Adrenal gland (tissue), 12 donors: ENCODE data around the gene TRIM22. TPM values are rescaled to one million over a fixed set of nuclear protein-coding genes. Genes with fewer than 3 reads are reported as not detected.

Experiments used
- DNase-seq, 7 donors: peaks; one replicate each; pipeline ENCODE4 v3.0.0-alpha.2; 2019 to 2020
- H3K27ac ChIP-seq, 5 donors: fragments of 200-600 bp; sonication (generic) in 4 of 5; 1 replicate in 3 of 5; 2 replicates in 2 of 5; pipeline versions ENCODE4 v1.5.1 to v1.8.0; 2016 to 2020; ENCODE audit warnings: mild to moderate bottlenecking in 1 of 5
- H3K27me3 ChIP-seq: fragments of 200-600 bp; 2 replicates; pipeline ENCODE4 v1.8.0; 2021
- H3K36me3 ChIP-seq, 2 donors: fragments of 200-600 bp; replicated peaks in 1 of 2; 1 replicate in 1 of 2; 2 replicates in 1 of 2; pipeline versions ENCODE4 v1.5.1 to v1.8.0; 2018 to 2022
- H3K4me1 ChIP-seq, 2 donors: fragments of 200-600 bp; replicated peaks in 1 of 2; 1 replicate in 1 of 2; 2 replicates in 1 of 2; pipeline versions ENCODE4 v1.5.1 to v1.8.0; 2018 to 2021
- H3K4me3 ChIP-seq, 4 donors: fragments of 200-600 bp; sonication (generic) in 3 of 4; one replicate each; pipeline ENCODE4 v1.5.1; 2016 to 2018
- H3K9me3 ChIP-seq, 3 donors: fragments of 200-600 bp; sonication (generic) in 1 of 3; replicated peaks in 1 of 3; 1 replicate in 2 of 3; 2 replicates in 1 of 3; pipeline versions ENCODE4 v1.5.1 to v1.8.0; 2016 to 2021
- CTCF ChIP-seq, 6 experiments: fragments of 450-650 bp in 4 of 6; fragments of 200-600 bp in 2 of 6; sonication (generic) in 1 of 6; IDR thresholded peaks; 1 replicate in 5 of 6; 2 replicates in 1 of 6; pipeline versions ENCODE4 v1.5.1 to v1.8.0; 2016 to 2021; ENCODE audit warnings: antibody characterized with exemption in 6 of 6, mild to moderate bottlenecking in 2 of 6, moderate library complexity in 1 of 6
- POLR2A ChIP-seq, 2 donors: fragments of 450-650 bp; IDR thresholded peaks; one replicate each; pipeline ENCODE4 v1.6.1; 2017; ENCODE audit warnings: antibody characterized with exemption in 2 of 2, mild to moderate bottlenecking in 2 of 2, moderate library complexity in 1 of 2
- WGBS, 4 donors: extraction: QIAGEN DNeasy Blood & Tissue Kit in 2 of 4; methylation state at CpG; one replicate each; pipeline versions ENCODE4 v1.1.5 to v1.1.7; 2013 to 2017; 5-methylcytosine and 5-hydroxymethylcytosine counted together
- intact Hi-C, 2 donors: fragments of 100-400 bp; cut with DNase I; formaldehyde crosslinking; loops; one replicate each; pipeline versions ENCODE4 v1.14.1 to v1.15.0; 2022 to 2023
- polyA plus RNA-seq, 3 donors: library from polyadenylated mRNA; stranded (reverse); fragments of 200-250 nt in 2 of 3; fragments of 350-450 nt in 1 of 3; fragmentation: Illumina TruSeq in 1 of 3; extraction: RNeasy Lipid Tissue Mini Kit (QIAGEN cat#74804) in 1 of 3; gene quantifications; one replicate each; pipeline ENCODE4 v1.2.3, GENCODE V29; 2013 to 2014
- total RNA-seq, 9 donors: library from RNA; depleted of rRNA in 4 of 9; stranded (reverse); fragments of >200 nt in 4 of 9; fragments of 120-200 nt in 1 of 9; fragmentation: NEBNext Ultra II Directional in 1 of 9; extraction: Animal tissue kit (Norgen Biotek cat#: 25700) in 1 of 9; gene quantifications; one replicate each; pipeline versions ENCODE4 v1.1.0 to v1.2.4, GENCODE V29; 2013 to 2023
- donor health status: healthy with polysubstance abuse.
- donor health status: Bipolar disorder and iron deficiency.
- donor health status: DM: yes; HTN: yes; CAD: no.
- donor health status: DM: no; HTN: no; CAD: no.
- donor health status: DM: no; HTN: no; CAD: no.
- donor health status: DM: yes; HTN: yes; CAD: no.

Gene TRIM22
- total and polyA plus RNA-seq, 12 donors = 5.1 to 71.8 (median 25.0) TPM

- 74 to 88% (median 77%) methylated on average over 10 of the region's 10 CpGs for WGBS, 4 donors
- Histone ChIP-seq H3K36me3 (peaks cover 0 to 4% of the 10 kb centered on the region in 2 donors), H3K9me3 (no peaks in the 10 kb centered on the region), H3K4me3 (no peak overlapping the region), H3K4me1 (no peaks in the 10 kb centered on the region), H3K27ac (no peak overlapping the region), H3K27me3 (no peaks in the 10 kb centered on the region)
- intact Hi-C loops = no loop called here
- DNase-seq = no peak
- TF ChIP-seq CTCF (IDR thresholded peaks at IDR 0.05) = no peak
- no peak for TF ChIP-seq POLR2A (IDR thresholded peaks at IDR 0.05)
Measured at GRCh38 chr11:5700421-5701054, 10.9 kb downstream of the TRIM22 start.

- Histone ChIP-seq H3K4me3 (no peak overlapping the region), H3K27ac (no peak overlapping the region), H3K4me1 (no peaks in the 10 kb centered on the region), H3K27me3 (no peaks in the 10 kb centered on the region), H3K9me3 (no peaks in the 10 kb centered on the region), H3K36me3 (peaks cover 0 to 8% of the 10 kb centered on the region in 2 donors)
- intact Hi-C loops = no loop called here
- DNase-seq = no peak
- WGBS, 4 donors = 49 to 80% (median 64%) methylated on average over 3 of the region's 3 CpGs
- TF ChIP-seq CTCF (IDR thresholded peaks at IDR 0.05) (no peak), POLR2A (IDR thresholded peaks at IDR 0.05) (no peak)
Measured at GRCh38 chr11:5701055-5701577, 11.5 kb downstream of the TRIM22 start.

GRCh38 chr11:5703741-5704536 lies 14.3 kb downstream of the TRIM22 start:
- H3K27me3 ChIP-seq = no peaks in the 10 kb centered on the region
- peaks cover 0 to 5% of the 10 kb centered on the region in 2 donors for H3K36me3 ChIP-seq
- no peaks in the 10 kb centered on the region for H3K9me3 ChIP-seq
- TF ChIP-seq CTCF (IDR thresholded peaks at IDR 0.05) (no peak), POLR2A (IDR thresholded peaks at IDR 0.05) (no peak)
- intact Hi-C loops = no loop called here
- no peak overlapping the region for H3K27ac ChIP-seq
- WGBS, 4 donors = 79 to 90% (median 82%) methylated on average over 2 of the region's 2 CpGs
- H3K4me3 ChIP-seq = no peak overlapping the region
- no peak for DNase-seq
- no peaks in the 10 kb centered on the region for H3K4me1 ChIP-seq

GRCh38 chr11:5705688-5706087 lies 16.1 kb downstream of the TRIM22 start:
- Histone ChIP-seq H3K4me3 (no peak overlapping the region), H3K4me1 (no peaks in the 10 kb centered on the region), H3K27me3 (no peaks in the 10 kb centered on the region), H3K36me3 (peaks cover 0 to 5% of the 10 kb centered on the region in 2 donors), H3K27ac (no peak overlapping the region), H3K9me3 (no peaks in the 10 kb centered on the region)
- TF ChIP-seq CTCF (IDR thresholded peaks at IDR 0.05) = no peak
- TF ChIP-seq POLR2A (IDR thresholded peaks at IDR 0.05) = no peak
- intact Hi-C loops = no loop called here
- DNase-seq = no peak
- 93 to 96% (median 94%) methylated on average over 4 of the region's 4 CpGs for WGBS, 4 donors
